ENCODE measurements around the gene C4orf51. TPM values are rescaled to one million over a fixed set of nuclear protein-coding genes. Genes with fewer than 3 reads are reported as not detected.

The C4orf51 gene
- polyA plus RNA-seq, 1 of the 3 experiments (the other 2 are of a cell fraction), result not detected

GRCh38 chr4:145776208-145776607 lies 96.3 kb downstream of the C4orf51 start:
- no peaks in the 10 kb centered on the region for H3F3A ChIP-seq (replicated peaks; ENCODE audit: insufficient read depth)
- POLR2A ChIA-PET, result no interaction called here
- H3K27me3 ChIP-seq (ENCODE audit: insufficient read depth), result no peaks in the 10 kb centered on the region
- H3K9ac ChIP-seq, result no peak overlapping the region
- no peak for TF ChIP-seq POLR2AphosphoS5 (IDR thresholded peaks at IDR 0.05; ENCODE audit: low read depth, low read length)
- TF ChIP-seq USF1 (IDR thresholded peaks at IDR 0.05; ENCODE audit: borderline replicate concordance, low read depth), result no peak
- TF ChIP-seq TEAD4 (IDR thresholded peaks at IDR 0.05; ENCODE audit: borderline replicate concordance, insufficient read depth), result no peak
- no peak for TF ChIP-seq TCF12 (IDR thresholded peaks at IDR 0.05)
- no peak for TF ChIP-seq SMC3 (IDR thresholded peaks at IDR 0.05; ENCODE audit: low read depth, low read length)
- TF ChIP-seq FOSL2 (IDR thresholded peaks at IDR 0.05; ENCODE audit: borderline replicate concordance, low read depth), result no peak
- TF ChIP-seq PBX3 (IDR thresholded peaks at IDR 0.05), result no peak
- TF ChIP-seq CTCF (IDR thresholded peaks at IDR 0.05), result no peak
- no peak for TF ChIP-seq MAX (IDR thresholded peaks at IDR 0.05; ENCODE audit: low read depth)
- TF ChIP-seq RAD21 (IDR thresholded peaks at IDR 0.05; ENCODE audit: low read length), result no peak
- TF ChIP-seq MXI1 (IDR thresholded peaks at IDR 0.05; ENCODE audit: low read depth, low read length), result no peak
- no peak for DNase-seq
- H3K79me2 ChIP-seq (ENCODE audit: insufficient read depth), result no peaks in the 10 kb centered on the region
- 87% methylated on average over 4 of the region's 4 CpGs for WGBS (ENCODE audit: low lambda C conversion rate)
- H4K20me1 ChIP-seq (ENCODE audit: insufficient read depth), result no peaks in the 10 kb centered on the region
- H2AFZ ChIP-seq (ENCODE audit: low read depth), result no peak overlapping the region
- no peak overlapping the region for H3K4me2 ChIP-seq
- no peaks in the 10 kb centered on the region; a peak in 1 of 4 replicates for H3K4me1 ChIP-seq (ENCODE audit: control insufficient read depth in 1 of 2, insufficient read depth in 2 of 2, low read depth in 1 of 2, low read length in 1 of 2)
- no peaks in the 10 kb centered on the region for H3K9me2 ChIP-seq
- peaks cover 43 to 60% of the 10 kb centered on the region in 2 experiments for H3K36me3 ChIP-seq (replicated peaks in 1 of 2; ENCODE audit: control insufficient read depth in 1 of 2, insufficient read depth in 2 of 2, low read length in 1 of 2)
- no peak overlapping the region for H3K27ac ChIP-seq (ENCODE audit: low read depth in 2 of 2, low read length in 1 of 2)
- no peak overlapping the region for H3K4me3 ChIP-seq (ENCODE audit: low read depth in 2 of 2, low read length in 1 of 2)
- no peaks in the 10 kb centered on the region for H3K9me3 ChIP-seq
- CTCF ChIA-PET, result no interaction called here

GRCh38 chr4:145779319-145779801 lies 99.4 kb downstream of the C4orf51 start:
- ChIA-PET POLR2A (no interaction called here), CTCF (no interaction called here)
- Histone ChIP-seq H3K9ac (no peak overlapping the region), H3K27me3 (ENCODE audit: insufficient read depth) (no peaks in the 10 kb centered on the region), H3K36me3 (replicated peaks in 1 of 2; ENCODE audit: control insufficient read depth in 1 of 2, insufficient read depth in 2 of 2, low read length in 1 of 2) (peaks cover 26 to 31% of the 10 kb centered on the region in 2 experiments), H3K4me3 (ENCODE audit: low read depth in 2 of 2, low read length in 1 of 2) (no peak overlapping the region), H3K79me2 (ENCODE audit: insufficient read depth) (no peaks in the 10 kb centered on the region), H3K4me2 (no peak overlapping the region), H3K9me2 (no peaks in the 10 kb centered on the region), H3K9me3 (no peaks in the 10 kb centered on the region), H4K20me1 (ENCODE audit: insufficient read depth) (no peaks in the 10 kb centered on the region), H3K4me1 (ENCODE audit: control insufficient read depth in 1 of 2, insufficient read depth in 2 of 2, low read depth in 1 of 2, low read length in 1 of 2) (no peaks in the 10 kb centered on the region), H3F3A (replicated peaks; ENCODE audit: insufficient read depth) (peaks cover 3% of the 10 kb centered on the region), H3K27ac (ENCODE audit: low read depth in 2 of 2, low read length in 1 of 2) (no peak overlapping the region), H2AFZ (ENCODE audit: low read depth) (no peak overlapping the region)
- TF ChIP-seq NFIC (IDR thresholded peaks at IDR 0.05; ENCODE audit: borderline replicate concordance) (no peak), ELF1 (IDR thresholded peaks at IDR 0.05) (no peak), IRF3 (IDR thresholded peaks at IDR 0.05; ENCODE audit: low read depth, low read length) (no peak), RXRA (IDR thresholded peaks at IDR 0.05; ENCODE audit: borderline replicate concordance, low read depth) (no peak), SIN3A (IDR thresholded peaks at IDR 0.05; ENCODE audit: borderline replicate concordance, low read depth, low read length) (no peak), FOXM1 (IDR thresholded peaks at IDR 0.05; ENCODE audit: low read depth) (no peak), CTCF (IDR thresholded peaks at IDR 0.05) (no peak), YY1 (IDR thresholded peaks at IDR 0.05; ENCODE audit: low read depth) (no peak), MEF2A (IDR thresholded peaks at IDR 0.05; ENCODE audit: borderline replicate concordance, low read depth) (no peak), SMC3 (IDR thresholded peaks at IDR 0.05; ENCODE audit: low read depth, low read length) (no peak), RCOR1 (IDR thresholded peaks at IDR 0.05; ENCODE audit: low read length) (no peak), CHD2 (IDR thresholded peaks at IDR 0.05; ENCODE audit: low read length, partially characterized antibody) (no peak), FOXJ3 (CRISPR knock-in tag; IDR thresholded peaks at IDR 0.05) (no peak)
- 94% methylated on average over 8 of the region's 8 CpGs for WGBS (ENCODE audit: low lambda C conversion rate)
- DNase-seq, result no peak
